NCI-H2196 treated with DMSO at 0.1 percent for 48 hours (cell line): ENCODE results near the gene TRIM72.
"Not testable (repeated sequence)": the region's sequence is repeated elsewhere in the genome, so short reads cannot be mapped to it uniquely, and the experiment has no call there.

ENCODE experiments used
- DNase-seq: peaks from one replicate; lab custom pipeline; 2025; ENCODE audit not compliant: unreplicated experiment; lab: John Stamatoyannopoulos, UW

The TRIM72 gene

DNA sequence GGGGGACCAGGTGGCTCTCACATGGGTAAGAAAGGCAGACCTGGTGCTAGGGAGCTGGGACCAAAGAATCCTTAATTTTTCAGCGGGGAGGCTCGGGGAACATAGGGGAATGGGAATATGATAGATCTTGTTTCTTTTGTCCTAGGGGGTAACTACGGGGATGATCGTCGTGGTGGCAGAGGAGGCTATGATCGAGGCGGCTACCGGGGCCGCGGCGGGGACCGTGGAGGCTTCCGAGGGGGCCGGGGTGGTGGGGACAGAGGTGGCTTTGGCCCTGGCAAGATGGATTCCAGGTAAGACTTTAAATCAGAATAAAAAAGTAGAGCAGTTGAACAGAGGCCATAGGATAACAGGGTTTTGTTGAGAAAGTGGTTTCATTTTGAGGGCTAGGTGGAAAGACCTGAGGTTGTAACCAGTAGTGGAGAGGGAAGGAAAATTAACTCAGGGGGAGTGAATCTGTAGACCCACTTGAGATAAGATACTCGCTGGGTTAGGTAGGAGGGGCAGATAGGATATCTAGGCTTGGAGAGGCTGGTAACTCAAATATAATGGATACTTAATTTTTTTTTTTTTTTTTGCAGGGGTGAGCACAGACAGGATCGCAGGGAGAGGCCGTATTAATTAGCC is 23.0 kb upstream of the TRIM72 start:
- no peak for DNase-seq

- no peak for DNase-seq
Measured at GRCh38 chr16:31191697-31192428, 22.1 kb upstream of the TRIM72 start.

DNA sequence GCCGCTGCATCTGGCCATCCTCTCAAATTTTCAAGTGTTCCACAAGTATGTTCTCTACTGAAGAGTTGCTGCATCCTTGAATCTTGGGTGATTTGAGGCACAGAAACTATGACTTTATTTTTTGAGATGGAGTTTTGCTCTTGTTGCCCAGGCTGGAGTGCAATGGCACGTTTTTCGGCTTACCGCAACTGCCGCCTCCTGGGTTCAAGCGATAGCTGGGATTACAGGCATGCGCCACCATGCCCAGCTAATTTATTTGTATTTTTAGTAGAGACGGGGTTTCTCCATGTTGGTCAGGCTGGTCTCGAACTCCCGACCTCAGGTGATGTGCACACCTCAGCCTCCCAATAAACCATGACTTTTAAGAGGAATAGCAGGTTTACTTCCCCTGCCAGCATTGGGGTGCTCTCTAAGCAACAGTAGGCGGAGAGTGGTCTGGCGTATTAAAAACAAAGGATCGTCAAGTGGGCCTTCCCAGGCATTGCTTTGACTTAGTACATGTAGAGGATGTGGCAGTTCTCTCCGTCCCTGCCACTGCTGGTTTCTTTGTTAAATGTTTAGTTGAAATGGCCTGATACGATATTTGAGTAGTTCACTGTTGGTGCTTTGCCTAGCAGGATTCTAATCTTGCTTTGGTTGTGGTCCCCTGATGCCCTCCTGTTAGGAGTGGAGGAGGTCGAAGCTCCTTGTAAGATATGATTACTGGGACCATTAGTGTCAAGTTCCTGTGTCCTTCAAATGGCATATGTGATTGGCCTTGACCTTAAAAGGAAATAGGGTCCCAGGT is 20.9 kb upstream of the TRIM72 start:
- DNase-seq: no peak

DNA sequence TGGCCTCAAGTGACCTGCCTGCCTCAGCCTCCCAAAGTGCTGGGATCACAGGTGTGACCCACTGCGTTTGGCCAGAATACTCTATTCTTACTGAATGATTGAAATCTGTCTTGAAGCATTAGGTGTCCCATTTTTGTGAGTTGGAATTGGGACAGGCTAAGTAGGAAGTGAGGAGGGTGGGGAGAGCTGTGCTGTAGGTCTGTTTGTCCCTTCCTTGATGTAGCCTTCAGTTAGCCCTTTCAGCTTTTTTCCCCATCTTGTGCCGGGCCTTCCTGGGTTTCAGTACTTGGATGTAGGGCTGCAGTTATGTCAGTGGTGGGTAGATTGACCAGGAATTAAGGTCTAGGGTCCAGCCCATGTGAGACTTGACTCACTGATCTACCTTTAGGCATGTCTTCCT is 20.0 kb upstream of the TRIM72 start:
- DNase-seq: no peak

GRCh38 chr16:31194898-31195297 is 19.0 kb upstream of the TRIM72 start:
- no peak for DNase-seq

DNA sequence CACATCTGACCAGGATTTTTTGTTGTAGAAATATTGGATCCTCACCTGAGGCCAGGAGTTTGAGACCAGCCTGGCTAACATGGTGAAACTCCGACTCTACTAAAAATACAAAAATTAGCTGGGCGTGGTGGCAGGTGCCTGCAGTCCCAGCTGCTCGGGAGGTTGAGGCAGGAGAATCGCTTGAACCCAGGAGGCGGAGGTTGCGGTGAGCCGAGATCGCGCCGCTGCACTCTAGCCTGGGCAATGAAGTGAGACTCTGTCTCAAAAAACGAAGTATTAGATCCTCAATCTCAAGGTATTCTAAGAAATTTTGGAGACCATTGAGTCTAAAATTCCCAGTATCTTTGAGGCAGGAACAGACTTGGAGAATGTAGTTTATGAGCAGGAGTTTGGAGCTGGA is 18.1 kb upstream of the TRIM72 start:
- not testable (repeated sequence) for DNase-seq

- no peak for DNase-seq
Measured at GRCh38 chr16:31196324-31197088, 17.4 kb upstream of the TRIM72 start.

DNA sequence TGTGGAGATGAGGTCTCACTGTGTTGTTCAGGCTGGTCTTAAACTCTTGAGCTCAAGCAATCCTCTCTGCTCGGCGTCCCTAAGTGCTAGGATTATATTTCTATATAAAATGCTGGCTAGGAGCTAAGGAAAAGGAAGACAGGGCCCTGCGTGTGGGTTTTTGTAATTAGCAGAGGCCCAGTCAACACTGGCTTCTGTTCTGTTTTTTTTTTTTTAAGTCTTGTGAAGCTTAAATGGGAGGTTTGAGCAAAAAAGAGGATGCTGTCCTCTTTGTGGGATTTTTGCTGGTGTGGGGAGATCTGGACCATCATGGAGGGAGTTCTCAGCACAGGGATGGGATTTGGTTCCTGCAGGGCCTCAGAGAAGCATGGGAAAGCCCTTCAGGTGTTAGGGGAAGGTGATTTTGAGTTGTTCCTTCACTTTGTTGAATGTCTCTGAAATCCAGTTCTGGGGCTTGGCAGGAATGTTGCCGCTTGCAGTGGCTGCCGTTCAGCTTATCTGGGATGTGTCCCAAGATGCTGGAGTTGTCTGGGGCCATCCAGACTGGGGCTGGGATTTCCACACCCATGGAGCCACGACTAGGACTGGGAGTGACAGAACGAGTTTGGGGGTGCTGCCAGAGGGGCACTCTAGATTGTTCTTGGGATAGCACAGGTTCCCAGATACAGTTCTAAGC is 15.6 kb upstream of the TRIM72 start:
- DNase-seq: no peak

- no peak for DNase-seq
Measured at GRCh38 chr16:31199430-31200041, 14.4 kb upstream of the TRIM72 start.

- not testable (repeated sequence) for DNase-seq
Measured at GRCh38 chr16:31200111-31200510, 13.8 kb upstream of the TRIM72 start.

GRCh38 chr16:31200821-31201568 is 12.9 kb upstream of the TRIM72 start:
- no peak for DNase-seq

DNA sequence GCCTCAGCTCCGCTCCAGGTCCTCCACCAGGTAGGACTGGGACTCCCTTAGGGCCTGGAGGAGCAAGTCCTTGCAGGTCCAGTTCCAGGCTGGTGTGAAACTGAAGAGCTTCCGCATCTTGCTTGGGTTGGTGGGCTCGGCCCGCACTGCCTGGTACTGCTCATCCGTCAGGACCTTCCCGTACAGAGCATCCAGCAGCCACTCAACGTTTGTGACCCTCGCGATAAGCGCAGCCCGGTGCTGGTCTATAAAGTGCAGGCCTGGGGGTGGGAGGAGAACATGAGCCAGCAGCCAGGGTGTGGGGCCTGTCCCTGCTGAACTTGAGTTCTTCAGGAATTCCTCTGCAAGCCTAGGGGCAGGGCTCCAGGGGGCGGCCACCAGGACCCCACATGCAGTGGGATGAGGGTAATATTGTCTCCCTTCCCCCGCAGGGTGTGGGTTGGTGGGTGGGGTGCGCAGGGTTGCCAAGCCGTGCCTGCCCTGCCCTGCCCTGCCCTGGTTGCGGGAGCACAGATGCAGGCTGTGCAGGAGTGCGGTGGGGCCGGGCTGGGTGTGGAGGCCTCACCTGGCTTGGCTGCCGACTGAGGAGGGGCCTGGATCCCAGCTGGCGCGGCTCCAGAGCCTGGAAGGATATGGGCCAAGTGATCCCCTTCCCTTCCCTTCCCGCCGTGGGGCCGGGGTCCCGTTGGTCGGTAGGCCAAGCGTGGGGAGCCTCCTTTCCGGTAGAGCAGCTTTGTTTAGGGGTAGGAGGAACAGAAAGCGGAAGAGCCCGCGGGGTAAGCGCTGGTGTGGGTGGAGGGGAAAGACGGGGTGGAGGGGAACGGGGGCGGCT is 12.1 kb upstream of the TRIM72 start:
- no peak for DNase-seq

GRCh38 chr16:31202414-31203375 is 11.2 kb upstream of the TRIM72 start, which contains the start of gene PYCARD:
TSS of gene PYCARD (minus strand) at chr16:31202760. CDS start at chr16:31202690, 70 bp downstream.
- DNase-seq: no peak

GRCh38 chr16:31204871-31205666 is 8.8 kb upstream of the TRIM72 start:
- no peak for DNase-seq

DNA sequence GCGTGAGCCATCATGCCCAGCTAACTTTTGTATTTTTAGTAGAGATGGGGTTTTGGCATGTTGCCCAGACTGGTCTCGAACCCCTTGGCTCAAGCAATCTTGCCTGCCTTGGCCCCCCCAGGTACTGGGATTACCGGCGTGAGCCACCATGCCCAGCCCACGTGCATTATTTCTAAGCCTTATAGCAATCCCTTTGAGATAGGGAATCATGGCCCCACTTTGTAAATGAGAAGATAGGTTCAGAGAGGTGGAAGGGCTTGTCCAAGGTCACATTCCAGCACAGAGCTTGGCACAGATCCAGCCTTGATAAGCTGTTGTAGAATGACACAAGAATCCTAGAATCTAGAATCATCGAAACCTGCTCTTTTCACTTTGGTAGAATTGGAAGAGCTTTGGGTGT is 7.1 kb upstream of the TRIM72 start:
- no peak for DNase-seq

DNA sequence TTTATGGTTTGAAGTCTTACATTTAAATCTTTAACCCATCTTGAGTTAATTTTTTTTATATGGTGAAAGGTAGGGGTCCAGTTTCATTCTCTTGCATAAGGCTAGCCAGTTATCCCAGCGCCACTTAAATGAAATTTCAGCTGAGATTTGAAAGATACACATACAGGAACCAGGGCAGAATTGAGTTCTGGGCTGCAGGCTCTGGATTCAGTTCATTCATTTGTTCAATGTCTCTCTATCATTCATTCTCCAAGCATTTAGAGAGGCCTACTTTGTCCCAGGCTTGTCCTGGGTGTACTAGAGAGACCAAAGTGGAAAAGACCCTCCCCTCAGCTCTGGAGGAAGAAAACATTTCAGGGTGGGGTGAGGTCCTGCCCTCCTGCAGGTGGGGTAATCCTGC is 577 bp upstream of the TRIM72 start:
- no peak for DNase-seq
